HG03521 (cell line): ENCODE data around the gene TYMP.
A peak's percentile ranks its signal among the peaks of the same experiment; 100 is the strongest.

Source experiments
- ATAC-seq: cut with Tn5 transposase; IDR thresholded peaks from one replicate; pipeline ENCODE4 v1.9.1; 2021; ENCODE audit warnings: mild to moderate bottlenecking, moderate library complexity; ENCODE audit not compliant: unreplicated experiment

TYMP gene

GRCh38 chr22:50529897-50530579 lies at the start of gene TYMP:
TYMP (minus strand) TSS chr22:50530012; CDS start chr22:50529709, 303 bp downstream.
- ATAC-seq, result peak; percentile 20

- no peak for ATAC-seq
Measured at GRCh38 chr22:50578776-50579310, 49.0 kb upstream of the TYMP start.

GRCh38 chr22:50577987-50578775 lies 48.4 kb upstream of the TYMP start, which contains the start of gene CPT1B:
CPT1B (minus strand) TSS chr22:50578427; CDS start chr22:50577915, 512 bp downstream.
- ATAC-seq, result no peak

GRCh38 chr22:50577697-50577986 lies 47.8 kb upstream of the TYMP start:
- no peak for ATAC-seq

GRCh38 chr22:50576806-50577696 lies 47.2 kb upstream of the TYMP start:
- no peak for ATAC-seq

GRCh38 chr22:50576070-50576469 lies 46.3 kb upstream of the TYMP start:
- ATAC-seq, result no peak

GRCh38 chr22:50575426-50575941 lies 45.7 kb upstream of the TYMP start:
- ATAC-seq, result no peak

- no peak for ATAC-seq
Measured at GRCh38 chr22:50574383-50574755, 44.6 kb upstream of the TYMP start.

GRCh38 chr22:50573491-50574382 lies 43.9 kb upstream of the TYMP start:
- no peak for ATAC-seq

GRCh38 chr22:50572965-50573364 lies 43.2 kb upstream of the TYMP start:
- no peak for ATAC-seq

GRCh38 chr22:50571264-50572175 lies 41.7 kb upstream of the TYMP start:
- no peak for ATAC-seq

- ATAC-seq, result no peak
Measured at GRCh38 chr22:50570861-50571260, 41.0 kb upstream of the TYMP start.

- no peak for ATAC-seq
Measured at GRCh38 chr22:50569896-50570535, 40.2 kb upstream of the TYMP start.

GRCh38 chr22:50569041-50569459 lies 39.2 kb upstream of the TYMP start:
- ATAC-seq, result no peak

- ATAC-seq, result no peak
Measured at GRCh38 chr22:50568626-50569025, 38.8 kb upstream of the TYMP start.

GRCh38 chr22:50567721-50568252 lies 38.0 kb upstream of the TYMP start:
- ATAC-seq, result no peak

- no peak for ATAC-seq
Measured at GRCh38 chr22:50564289-50564688, 34.5 kb upstream of the TYMP start.
